K562 (cell line): Measurements from ENCODE around the gene WDR91. TPM values are rescaled to one million over a fixed set of nuclear protein-coding genes. Genes with fewer than 3 reads are reported as not detected.
A peak's percentile ranks its signal among the peaks of the same experiment; 100 is the strongest.

Experiments used
- CREM ChIP-seq: IDR thresholded peaks from 2 replicates; pipeline ENCODE4 v1.6.1; 2014; ENCODE audit warnings: antibody characterized with exemption, low read depth
- E2F8 ChIP-seq: fragments of 450-650 bp; IDR thresholded peaks from 2 replicates; pipeline ENCODE4 v1.7.1; 2018; ENCODE audit warnings: mild to moderate bottlenecking, low read depth; ENCODE audit not compliant: partially characterized antibody
- GABPB2 ChIP-seq: fragments of 250-450 bp; sonication (Bioruptor Pico); conservative IDR thresholded peaks from 2 replicates; pipeline ENCODE4 v1.5.1; 2021; ENCODE audit warnings: mild to moderate bottlenecking
- ID3 ChIP-seq, 2 experiments: fragments of 250-450 bp in 1 of 2; fragments of 450-650 bp in 1 of 2; sonication (Bioruptor Pico) in 1 of 2; IDR thresholded peaks; 2 replicates each; pipeline versions ENCODE4 v1.6.1 to v1.8.0; 2016 to 2021; ENCODE audit warnings: mild to moderate bottlenecking in 2 of 2, moderate library complexity in 2 of 2, missing compliant biosample characterization in 1 of 2, missing genetic modification characterization in 1 of 2
- KDM2B ChIP-seq: fragments of 250-450 bp; sonication (Bioruptor Pico); IDR thresholded peaks from 2 replicates; pipeline ENCODE4 v1.8.0; 2021; ENCODE audit warnings: mild to moderate bottlenecking, moderate library complexity
- MTA2 ChIP-seq: fragments of 450-650 bp; IDR thresholded peaks from 2 replicates; pipeline ENCODE4 v1.6.1; 2016; ENCODE audit warnings: low read depth
- NR2C1 ChIP-seq, 2 experiments: fragments of 450-650 bp; IDR thresholded peaks; 2 replicates each; pipeline ENCODE4 v1.6.1; 2017; ENCODE audit warnings: mild to moderate bottlenecking in 2 of 2, antibody characterized with exemption in 1 of 2, inconsistent platforms in 1 of 2, missing compliant biosample characterization in 1 of 2, missing genetic modification characterization in 1 of 2
- TEAD1 ChIP-seq, 2 experiments: fragments of 450-650 bp in 1 of 2; sonication (generic) in 1 of 2; formaldehyde crosslinking; IDR thresholded peaks; 2 replicates each; pipeline versions ENCODE4 v1.4.0 to v1.8.0; 2020 to 2022; ENCODE audit warnings: mild to moderate bottlenecking in 2 of 2, missing genetic modification reagents in 1 of 2
- TFAP4 ChIP-seq: sonication (generic); formaldehyde crosslinking; IDR thresholded peaks from 2 replicates; pipeline ENCODE4 v1.8.0; 2022; ENCODE audit warnings: missing genetic modification reagents, mild to moderate bottlenecking, moderate library complexity, borderline replicate concordance
- VEZF1 ChIP-seq: fragments of 200-800 bp; sonication (Bioruptor generic); IDR thresholded peaks from 2 replicates; pipeline ENCODE4 v1.6.1; 2017; ENCODE audit warnings: missing genetic modification characterization, missing compliant biosample characterization
- ZNF12 ChIP-seq: sonication (generic); formaldehyde crosslinking; IDR thresholded peaks from 2 replicates; pipeline ENCODE4 v1.4.0; 2020; ENCODE audit warnings: mild to moderate bottlenecking, missing genetic modification reagents
- ZNF140 ChIP-seq: fragments of 250-450 bp; sonication (Bioruptor Pico); IDR thresholded peaks from 2 replicates; pipeline ENCODE4 v1.8.0; 2021; ENCODE audit warnings: moderate library complexity, mild to moderate bottlenecking, inconsistent platforms
- ZNF212 ChIP-seq: fragments of 450-650 bp; formaldehyde crosslinking; IDR thresholded peaks from 2 replicates; pipeline ENCODE4 v1.4.0; 2020; ENCODE audit warnings: mild to moderate bottlenecking
- ZNF24 ChIP-seq: fragments of 450-650 bp; IDR thresholded peaks from 2 replicates; pipeline ENCODE4 v1.6.1; 2016
- ZNF263 ChIP-seq: sonication (generic); formaldehyde crosslinking; IDR thresholded peaks from 2 replicates; pipeline ENCODE4 v1.8.0; 2022; ENCODE audit warnings: mild to moderate bottlenecking, missing genetic modification reagents, borderline replicate concordance
- ZNF561 ChIP-seq: fragments of 450-650 bp; formaldehyde crosslinking; conservative IDR thresholded peaks from 2 replicates; pipeline ENCODE4 v1.4.0; 2020; ENCODE audit warnings: mild to moderate bottlenecking, moderate library complexity
- ZNF592 ChIP-seq: fragments of 450-650 bp; IDR thresholded peaks from 2 replicates; pipeline ENCODE4 v1.6.1; 2017; ENCODE audit warnings: antibody characterized with exemption, mild to moderate bottlenecking
- polyA plus RNA-seq, 8 experiments: library from polyadenylated mRNA; depleted of rRNA in 4 of 8; stranded (reverse) in 5 of 8; unstranded in 3 of 8; fragments of >200 nt; fragmentation: Nextera tagmentation in 2 of 8; fragmentation: Illumina TruSeq in 1 of 8; extraction: Ambion mirVana in 2 of 8; extraction: Trizol in 1 of 8; gene quantifications; 2 replicates each; pipeline versions ENCODE4 v1.2.1 to v1.2.3, GENCODE V29; 2011 to 2014; ENCODE audit warnings: inconsistent platforms in 1 of 8, missing spikeins in 1 of 8
- total RNA-seq, 7 experiments: library from RNA; depleted of rRNA in 6 of 7; stranded (reverse); fragments of >200 nt in 6 of 7; fragmentation: Illumina TruSeq in 2 of 7; extraction: Trizol in 2 of 7; gene quantifications; 2 replicates each; pipeline versions ENCODE4 v1.2.1 to v1.2.3, GENCODE V29; 2011 to 2021; ENCODE audit warnings: low replicate concordance in 1 of 7

Gene WDR91
- total and polyA plus RNA-seq, 9 of the 15 experiments (the other 6 are each of a cell fraction or from before 2014, with no cell fraction given), result 1.9 to 18.2 (median 9.8) TPM

- TF ChIP-seq TEAD1 (CRISPR knock-in tag; IDR thresholded peaks at IDR 0.05) (peak; percentile 22 to 98; a peak in 3 of 4 replicates), ZNF212 (CRISPR knock-in tag) (no peak), MTA2 (no peak; the same call in 1 of the 2 replicates), KDM2B (CRISPR knock-in tag) (no peak), CREM (peak; percentile 67; the same call in 1 of the 2 replicates), ID3 (CRISPR knock-in tag; IDR thresholded peaks at IDR 0.05) (no peak), ID3 (tag; IDR thresholded peaks at IDR 0.05) (peak; percentile 84), TFAP4 (peak; percentile 93), ZNF140 (CRISPR knock-in tag) (no peak), ZNF592 (peak; percentile 85), ZNF12 (CRISPR knock-in tag) (peak; percentile 51; the same call in 1 of the 2 replicates), VEZF1 (CRISPR knock-in tag) (peak; percentile 92), E2F8 (peak; percentile 97), ZNF561 (CRISPR knock-in tag) (no peak), ZNF263 (CRISPR knock-in tag) (peak; percentile 62; the same call in 1 of the 2 replicates), ZNF24 (peak; percentile 28), NR2C1 (IDR thresholded peaks at IDR 0.05) (peak; percentile 92), NR2C1 (tag; IDR thresholded peaks at IDR 0.05) (peak; percentile 94), GABPB2 (no peak)
Measured at GRCh38 chr7:135170274-135170997, 40.9 kb downstream of the WDR91 start, which contains the start of gene CYREN (continued).
